NB4 (cell line): ENCODE results near the gene TCF25.

Source experiments
- CTCF ChIP-seq: IDR thresholded peaks from one replicate; pipeline ENCODE4 v1.5.1; 2012; ENCODE audit warnings: low read depth, low read length
- POLR2A ChIP-seq: IDR thresholded peaks from 2 replicates; pipeline ENCODE4 v1.6.1; 2011; ENCODE audit warnings: mild to moderate bottlenecking; ENCODE audit not compliant: insufficient read length; ENCODE audit errors: extremely low read depth

- TF ChIP-seq CTCF (no peak), POLR2A (no peak)
Measured at GRCh38 chr16:89944773-89945172, 71.4 kb downstream of the TCF25 start.
